Measurements from ENCODE around the gene CSNK1E.

The CSNK1E gene

DNA sequence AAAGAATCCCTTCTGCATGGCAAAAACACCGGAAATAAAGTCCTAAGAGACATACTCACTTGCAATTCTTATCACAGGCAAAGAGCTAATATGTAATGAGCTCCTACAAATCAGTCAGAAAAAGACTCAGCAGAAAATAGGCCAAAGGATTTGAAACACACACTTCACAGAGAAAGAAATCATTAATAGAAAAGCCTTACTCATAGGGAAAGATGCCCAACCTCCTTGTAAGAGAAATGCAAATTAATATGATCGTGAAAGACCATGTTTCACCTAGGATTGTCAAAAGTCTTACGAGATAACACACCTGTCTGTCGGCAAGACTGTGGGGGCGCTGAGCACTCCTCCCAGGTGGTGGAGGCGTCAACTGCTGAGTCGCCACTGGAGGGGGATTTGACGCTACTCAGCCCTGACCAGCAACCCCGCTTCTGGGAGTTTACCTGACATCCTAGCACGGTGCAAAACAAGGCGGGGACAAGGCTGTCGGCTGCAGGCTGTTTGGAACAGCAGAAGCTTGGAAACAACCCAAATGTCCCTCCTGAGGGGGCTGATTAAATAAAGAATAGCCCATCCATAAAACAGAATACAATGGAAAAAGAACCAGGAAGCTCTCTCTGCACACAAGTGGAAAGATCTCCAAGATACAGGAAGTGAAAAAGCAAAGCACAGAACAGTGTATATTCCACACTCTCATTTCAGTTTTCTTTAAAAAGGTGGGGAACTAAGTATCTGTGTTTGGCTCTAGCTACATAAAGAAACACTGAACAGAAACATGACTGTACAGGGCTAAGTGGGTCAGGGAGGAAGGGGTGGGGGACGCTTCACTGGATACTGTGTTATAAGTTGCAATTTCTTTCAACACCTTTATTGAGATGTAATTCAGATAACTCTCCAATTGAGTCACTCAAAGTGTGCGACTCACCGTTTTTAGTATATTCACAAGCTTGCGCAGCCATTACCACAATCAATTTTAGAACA, 11.5 kb downstream of the CSNK1E start:
- no peak for DNase-seq (ENCODE audit: low read depth in 2 of 2)

DNA sequence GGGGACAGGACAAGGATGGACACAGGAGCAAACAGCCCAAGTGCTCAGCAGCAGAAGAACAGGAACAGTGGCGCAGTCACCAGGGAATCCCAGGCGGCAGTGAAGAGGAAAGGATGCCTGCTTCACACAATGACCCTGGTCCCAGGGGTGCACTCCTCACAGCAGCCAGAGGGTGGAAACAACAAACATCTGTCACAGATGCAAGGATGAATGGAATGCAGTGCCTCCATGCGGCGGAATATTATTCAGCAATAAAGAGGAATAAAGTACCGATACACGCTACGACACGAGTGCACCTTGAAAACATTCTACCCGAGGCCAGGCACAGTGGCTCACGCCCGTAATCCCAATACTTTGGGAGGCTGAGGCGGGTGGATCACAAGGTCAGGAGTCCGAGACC, 12.7 kb downstream of the CSNK1E start:
- no peak for DNase-seq (ENCODE audit: low read depth in 2 of 2)

DNA sequence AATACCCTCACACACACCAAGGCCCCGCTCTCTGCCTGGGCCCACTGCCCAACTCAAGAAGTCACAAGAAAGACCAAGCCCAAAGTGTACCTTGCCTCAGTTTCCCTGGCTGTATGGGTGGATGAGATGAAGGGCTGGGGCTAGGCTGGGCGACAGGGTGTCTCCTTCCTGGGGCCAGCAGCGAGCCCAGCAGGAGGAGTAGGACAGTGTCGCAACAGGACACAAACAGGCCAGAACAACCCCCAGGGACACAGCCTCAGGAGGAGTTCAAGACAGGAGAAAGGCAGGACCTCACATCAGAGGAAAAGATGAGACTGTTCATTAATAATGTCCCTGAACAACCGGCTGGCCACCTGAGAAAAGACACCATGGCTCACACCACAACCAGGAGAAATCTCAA, 13.3 kb downstream of the CSNK1E start:
- no peak for DNase-seq (ENCODE audit: low read depth in 2 of 2)

DNA sequence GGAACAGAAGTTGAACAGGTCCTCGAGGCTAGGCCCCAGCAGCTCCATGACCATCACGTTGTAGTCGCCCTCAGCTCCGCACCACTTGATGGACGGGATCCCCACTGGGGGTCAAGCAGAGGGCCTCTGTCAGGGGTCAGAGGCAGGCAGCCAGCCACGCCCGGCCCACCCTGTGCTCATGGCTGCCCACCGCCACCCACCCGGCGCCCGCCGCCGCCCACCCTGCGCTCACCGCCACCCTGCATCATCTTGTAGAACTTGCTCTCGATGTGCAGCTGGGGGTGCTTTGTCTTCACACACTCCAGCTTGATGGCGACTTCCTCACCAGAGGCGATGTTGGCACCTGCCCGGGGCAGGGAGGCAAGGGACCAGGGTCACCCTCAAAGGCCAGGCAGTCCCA, 14.3 kb downstream of the CSNK1E start:
- no peak for DNase-seq (ENCODE audit: low read depth in 2 of 2)

DNA sequence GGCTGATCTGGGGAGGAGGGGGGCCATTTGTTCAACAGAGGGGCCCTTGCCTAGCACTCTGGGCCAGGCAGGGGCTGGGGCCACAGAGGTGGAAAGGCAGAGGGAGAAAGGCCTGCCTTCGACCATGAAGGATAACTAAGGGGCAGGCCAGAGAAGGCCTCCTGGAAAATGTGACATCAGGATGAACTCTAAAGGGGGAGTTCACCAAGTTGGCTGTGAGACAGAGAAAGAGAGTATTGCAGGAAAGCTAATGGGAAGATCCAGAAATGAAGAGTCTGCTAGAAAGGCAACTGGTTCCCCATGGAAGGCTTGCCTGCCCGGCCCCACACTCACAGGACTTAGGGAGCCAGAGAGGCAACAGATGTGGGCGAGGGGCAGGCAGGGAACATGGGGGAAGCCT, 16.3 kb downstream of the CSNK1E start:
- DNase-seq (ENCODE audit: low read depth in 2 of 2), result no peak

DNA sequence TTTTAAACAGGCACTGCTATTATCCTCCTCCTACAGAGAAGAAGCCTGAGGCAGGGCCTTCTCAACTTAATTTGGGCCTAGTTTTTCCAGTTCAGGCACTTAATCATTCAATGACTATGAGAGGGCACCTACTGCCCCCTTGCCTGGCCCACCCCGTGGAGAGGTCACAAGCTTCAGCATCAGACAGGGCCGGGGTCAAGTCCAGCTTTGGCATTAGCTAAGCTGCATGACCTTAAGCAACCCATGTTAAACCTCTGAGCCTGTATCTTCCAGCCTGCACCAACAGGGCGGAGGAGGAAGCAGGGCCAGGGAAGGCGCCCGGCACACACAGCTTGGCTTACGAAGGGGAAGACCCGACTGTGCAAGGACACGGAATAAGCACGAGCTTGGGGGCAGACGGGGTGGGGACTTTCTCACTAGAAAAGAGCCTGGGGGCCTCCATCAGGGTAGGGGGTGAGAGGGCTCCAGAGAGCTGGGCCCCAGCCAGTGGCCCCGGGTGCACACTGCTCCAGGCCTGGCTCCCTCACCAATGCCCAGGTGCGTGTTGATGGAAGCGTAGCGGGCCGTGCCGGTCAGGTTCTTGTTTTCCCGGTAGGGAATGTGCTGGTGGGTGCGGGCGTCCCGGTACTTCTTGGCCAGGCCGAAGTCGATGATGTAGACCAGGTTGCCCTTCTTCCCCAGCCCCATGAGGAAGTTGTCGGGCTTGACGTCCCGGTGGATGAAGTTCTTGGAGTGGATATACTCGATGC, 16.9 kb downstream of the CSNK1E start:
- DNase-seq (ENCODE audit: low read depth in 2 of 2), result no peak

DNA sequence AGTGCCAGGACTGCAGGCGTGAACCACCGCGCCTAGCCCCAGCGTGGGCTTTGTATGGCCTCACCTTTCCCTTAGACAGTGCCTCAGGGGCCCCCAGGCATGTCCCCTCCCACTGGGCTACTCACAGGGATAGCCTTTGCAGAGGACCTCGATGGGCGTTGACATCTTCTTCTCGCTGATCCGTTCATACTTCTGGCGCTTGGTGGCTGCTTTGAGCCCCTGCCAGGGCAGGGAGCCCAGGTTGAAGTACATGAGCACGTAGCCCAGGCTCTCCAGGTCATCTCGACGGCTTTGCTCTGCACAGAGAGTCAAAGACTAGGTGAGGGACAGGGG, 17.5 kb downstream of the CSNK1E start:
- no peak for DNase-seq (ENCODE audit: low read depth in 2 of 2)

DNA sequence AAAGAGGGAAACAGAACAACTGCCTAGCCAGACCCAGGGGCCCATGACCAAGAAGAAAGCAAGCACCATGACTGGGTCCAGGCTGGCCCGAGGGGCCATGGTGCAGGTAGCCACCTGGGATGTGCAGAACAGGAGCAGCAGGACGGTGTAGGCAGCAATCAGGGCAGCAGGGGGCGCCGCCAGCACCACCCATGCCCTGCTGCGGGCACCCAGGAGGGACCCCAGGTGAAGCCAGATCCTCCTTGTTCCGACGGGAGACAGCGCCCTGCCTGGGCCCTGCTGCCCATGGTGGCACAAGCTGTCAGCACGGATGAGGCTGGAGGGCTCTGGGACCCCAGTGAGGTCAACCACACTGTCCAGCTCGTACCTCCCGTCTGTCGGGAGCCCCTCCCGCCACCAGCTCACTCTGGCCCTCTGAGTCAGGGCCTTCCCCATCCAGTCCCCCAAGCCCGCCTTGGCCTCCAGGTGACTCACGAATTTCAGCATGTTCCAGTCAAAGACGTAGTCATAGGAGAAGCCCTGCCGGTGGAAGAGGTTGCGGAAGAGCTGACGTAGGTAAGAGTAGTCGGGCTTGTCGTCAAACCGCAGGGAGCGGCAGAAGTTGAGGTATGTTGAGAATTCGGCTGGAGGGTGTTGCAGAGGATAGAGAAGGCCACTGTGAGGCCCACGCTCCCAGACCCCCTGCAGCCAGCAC, 18.8 kb downstream of the CSNK1E start:
- DNase-seq (ENCODE audit: low read depth in 2 of 2), result no peak

DNA sequence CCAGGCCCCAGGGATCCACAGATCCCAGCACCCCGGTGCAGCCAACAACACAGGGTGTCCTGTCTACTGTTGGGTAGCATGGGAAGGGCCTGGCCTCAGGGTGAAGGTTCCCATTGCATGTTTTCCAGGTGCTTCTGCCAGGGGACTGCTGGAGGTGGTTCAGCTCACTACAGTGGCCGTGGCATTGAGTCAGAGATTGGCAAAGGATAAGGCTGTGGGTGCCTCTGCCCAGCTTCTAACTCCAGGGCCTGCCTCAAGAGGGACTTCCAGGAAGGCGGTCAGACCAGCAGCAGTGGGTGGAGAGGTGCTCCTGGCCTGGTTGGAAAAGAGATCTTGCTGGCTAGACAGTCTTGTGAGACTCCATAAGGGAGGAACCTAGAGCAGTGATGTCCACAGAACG, 20.9 kb downstream of the CSNK1E start:
- DNase-seq (ENCODE audit: low read depth in 2 of 2), result no peak

DNA sequence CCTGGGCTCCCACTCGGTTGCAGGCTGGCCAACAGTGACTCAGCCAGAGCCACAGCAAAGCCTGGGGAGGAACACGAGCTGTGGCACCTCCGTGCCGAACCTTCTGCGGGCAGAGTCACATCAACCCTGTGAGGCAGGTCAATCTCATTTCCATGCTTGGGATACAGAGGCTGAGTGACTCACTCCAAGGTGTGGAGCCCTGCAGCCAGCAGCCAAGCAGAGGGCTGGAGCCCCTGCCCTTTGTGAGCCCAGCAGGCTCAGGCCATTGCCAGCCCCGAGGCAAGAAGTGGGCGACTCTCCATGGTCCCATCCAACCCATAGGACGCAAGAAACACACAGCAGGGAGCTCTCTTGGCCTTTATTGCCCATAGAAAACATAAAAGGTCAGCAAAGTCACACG, 21.4 kb downstream of the CSNK1E start:
- DNase-seq (ENCODE audit: low read depth in 2 of 2), result no peak

DNA sequence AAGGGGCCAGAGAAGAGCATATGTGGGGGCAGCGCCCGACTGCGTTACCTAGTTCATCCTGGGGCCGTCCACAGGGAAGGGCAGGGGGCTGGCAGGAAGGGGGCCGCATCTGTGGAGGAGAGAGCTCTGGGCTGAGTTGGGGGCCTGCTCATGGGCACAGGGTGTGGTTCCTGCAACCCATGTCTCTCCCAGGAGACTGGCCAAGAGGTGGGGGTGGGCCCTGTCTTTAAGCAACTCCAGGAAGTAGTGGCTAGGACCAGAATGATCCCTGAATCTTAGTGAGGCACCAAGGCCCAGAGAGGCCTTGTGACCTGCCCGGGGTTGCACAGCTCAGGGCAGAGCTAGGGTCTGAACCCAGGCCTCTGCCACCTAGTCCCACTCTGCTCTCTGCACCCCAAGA, 21.9 kb downstream of the CSNK1E start:
- DNase-seq (ENCODE audit: low read depth in 2 of 2), result no peak

DNA sequence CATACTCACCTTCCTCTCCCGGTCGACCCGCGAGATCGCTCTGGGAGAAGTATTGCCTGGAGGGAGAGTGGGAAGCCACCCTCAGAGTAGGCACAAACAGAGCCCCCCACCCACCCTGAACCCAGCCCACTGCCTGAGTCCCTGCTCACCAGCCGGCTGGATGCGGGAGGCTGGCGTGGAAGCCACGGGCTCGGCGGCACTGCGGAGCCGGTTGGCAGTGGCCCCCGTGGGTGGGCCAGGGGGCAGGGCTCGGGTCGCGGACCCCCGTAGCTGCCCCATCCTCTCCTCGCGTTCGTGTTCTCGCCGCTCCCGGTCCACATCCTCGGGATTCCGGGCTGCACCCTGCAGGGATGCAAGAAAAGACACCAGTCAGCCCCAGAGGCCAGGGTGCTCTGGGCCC, 23.0 kb downstream of the CSNK1E start:
- DNase-seq (ENCODE audit: low read depth in 2 of 2), result no peak

DNA sequence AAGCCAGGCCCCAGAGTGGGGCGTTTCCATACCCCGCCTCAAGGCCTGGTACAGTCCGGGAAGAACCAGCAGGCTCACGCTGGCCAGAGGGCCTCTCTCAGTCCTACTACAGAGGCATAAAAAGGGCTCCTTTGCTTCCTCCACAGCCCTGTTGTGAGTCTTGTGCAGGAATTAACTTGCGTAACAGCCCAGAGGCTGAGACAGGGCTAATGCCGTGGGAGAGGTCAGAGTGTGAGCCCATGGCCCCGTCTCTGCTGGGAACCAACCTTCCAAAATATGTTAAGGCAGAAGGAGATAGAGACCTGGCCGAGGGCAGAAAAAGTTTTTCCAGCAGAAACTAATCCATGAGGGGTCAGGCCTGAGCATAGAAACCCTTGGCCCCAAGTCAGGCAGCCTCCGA, 24.5 kb downstream of the CSNK1E start:
- DNase-seq (ENCODE audit: low read depth in 2 of 2), result no peak

DNA sequence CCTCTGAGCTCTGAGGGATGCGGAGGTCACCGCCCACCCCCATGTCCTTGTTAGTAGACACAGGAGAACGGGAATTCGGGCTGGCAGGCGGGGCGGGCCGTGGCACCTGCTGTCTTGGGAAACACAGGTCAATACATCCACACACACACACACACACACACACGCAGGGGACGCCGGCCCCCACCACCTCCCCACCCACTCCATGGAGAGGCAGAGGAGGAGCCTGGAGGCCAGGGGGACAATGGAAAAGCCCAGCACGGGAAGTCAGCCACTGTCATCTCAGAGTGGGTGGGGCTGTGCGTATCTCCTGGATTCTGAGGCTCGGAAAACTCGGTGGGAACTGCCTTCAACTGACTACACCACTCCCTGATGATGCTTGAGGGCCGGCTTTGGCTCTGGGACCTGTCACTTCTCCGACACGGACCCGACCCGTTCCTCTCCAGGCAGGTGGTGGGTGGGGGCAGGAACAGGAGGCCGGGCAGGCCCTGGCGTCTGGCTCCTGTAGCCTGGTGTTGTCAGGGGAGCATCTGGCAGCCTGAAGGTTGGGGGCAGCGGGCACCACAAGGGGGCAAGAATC, 25.9 kb downstream of the CSNK1E start:
- no peak for DNase-seq (ENCODE audit: low read depth in 2 of 2)

DNA sequence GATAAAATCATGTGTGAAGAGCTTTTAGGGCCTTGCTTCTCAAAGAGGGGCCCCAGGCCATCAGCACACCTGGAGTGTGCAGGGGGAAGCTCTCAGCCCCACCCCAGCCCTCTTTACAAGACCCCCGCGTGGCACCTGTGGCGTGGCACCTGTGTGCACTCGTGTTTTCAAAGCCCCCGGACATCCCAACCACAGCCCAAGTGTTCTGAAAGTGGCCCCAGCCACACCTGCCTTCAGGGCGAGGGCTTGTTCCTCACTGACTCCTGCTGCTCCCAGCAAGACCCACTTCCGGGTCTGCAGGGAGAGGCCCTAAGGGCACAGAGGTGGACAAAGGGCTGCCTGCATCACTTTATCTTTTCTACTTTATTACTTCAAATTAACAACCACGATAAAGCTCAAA, 26.9 kb downstream of the CSNK1E start:
- DNase-seq (ENCODE audit: low read depth in 2 of 2), result no peak

DNA sequence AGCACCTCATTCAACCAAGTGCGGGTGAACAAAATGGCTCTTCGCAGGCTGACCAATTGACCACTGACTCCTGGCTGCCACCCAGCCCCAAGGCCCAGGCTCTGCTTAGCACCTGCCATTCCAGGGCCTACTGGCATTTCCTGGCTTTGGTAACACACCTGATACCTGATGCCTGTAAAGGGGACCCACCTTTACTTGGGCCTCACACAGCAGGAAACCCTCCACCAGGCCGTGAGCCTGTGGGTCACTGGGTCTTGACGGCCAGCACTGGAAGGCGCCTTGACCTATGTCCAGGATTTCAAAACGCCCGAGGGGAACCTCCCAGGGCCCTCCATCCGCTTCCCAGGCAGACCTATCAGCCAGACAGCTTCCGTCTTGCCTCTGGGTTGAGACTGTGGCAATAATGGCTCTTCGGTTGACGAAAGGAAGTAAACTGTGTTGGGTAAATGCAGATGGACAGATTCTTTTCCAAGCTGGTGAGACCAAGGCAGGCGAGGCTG, 27.6 kb downstream of the CSNK1E start:
- no peak for DNase-seq (ENCODE audit: low read depth in 2 of 2)

DNA sequence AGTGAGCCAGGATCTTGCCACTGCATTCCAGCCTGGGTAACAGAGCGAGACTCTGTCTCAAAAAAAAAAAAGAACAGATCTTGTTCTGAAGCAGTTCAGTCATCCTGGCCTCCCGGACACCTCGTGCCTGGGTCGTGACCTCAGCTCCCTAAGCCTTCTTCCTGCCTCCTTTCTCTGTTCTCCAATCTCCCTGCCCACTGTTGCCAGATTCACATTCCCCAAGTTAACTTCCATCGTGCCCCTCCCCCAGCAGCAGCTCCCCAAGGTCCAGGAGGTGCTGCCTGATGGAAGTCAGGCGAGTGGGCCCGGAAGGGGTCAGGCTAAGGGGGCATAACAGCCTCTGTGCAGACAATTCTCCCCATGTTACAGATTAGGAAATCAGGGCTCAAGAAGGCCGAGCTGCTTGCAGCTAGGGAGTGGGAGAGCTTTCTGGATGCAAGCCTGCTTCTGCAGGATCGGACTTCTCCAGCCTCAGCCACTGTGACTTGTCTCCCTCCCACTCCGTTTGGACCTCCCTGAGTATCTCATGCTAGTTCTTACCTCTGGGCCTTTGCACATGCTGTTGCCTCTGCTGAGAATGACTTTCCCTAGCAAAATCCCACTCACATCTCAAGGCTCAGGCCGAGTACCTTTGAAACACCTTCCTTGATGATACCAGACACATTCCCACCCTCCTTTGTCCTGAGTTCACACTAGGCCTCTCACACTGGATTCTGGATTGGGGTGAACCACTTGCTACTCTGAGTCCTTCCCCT, 30.1 kb downstream of the CSNK1E start:
- no peak for DNase-seq (ENCODE audit: low read depth in 2 of 2)

DNA sequence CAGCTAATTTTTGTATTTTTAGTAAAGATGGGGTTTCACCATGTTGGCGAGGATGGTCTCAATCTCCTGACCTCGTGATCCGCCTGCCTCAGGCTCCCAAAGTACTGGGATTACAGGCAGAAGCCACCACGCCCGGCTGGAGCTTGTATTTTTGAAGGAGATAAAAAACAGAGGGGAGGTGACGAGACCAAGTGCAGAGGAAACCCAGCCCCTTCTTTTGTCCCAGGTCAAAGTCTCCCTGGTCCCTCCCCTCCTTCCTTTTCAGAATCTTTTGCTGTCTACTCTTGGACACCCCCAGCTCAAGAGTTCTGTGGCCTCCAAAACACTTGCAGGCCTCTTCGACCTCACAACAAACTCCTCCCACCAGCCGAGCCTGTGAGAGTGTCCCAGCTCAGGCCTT, 32.2 kb downstream of the CSNK1E start:
- no peak for DNase-seq (ENCODE audit: low read depth in 2 of 2)

DNA sequence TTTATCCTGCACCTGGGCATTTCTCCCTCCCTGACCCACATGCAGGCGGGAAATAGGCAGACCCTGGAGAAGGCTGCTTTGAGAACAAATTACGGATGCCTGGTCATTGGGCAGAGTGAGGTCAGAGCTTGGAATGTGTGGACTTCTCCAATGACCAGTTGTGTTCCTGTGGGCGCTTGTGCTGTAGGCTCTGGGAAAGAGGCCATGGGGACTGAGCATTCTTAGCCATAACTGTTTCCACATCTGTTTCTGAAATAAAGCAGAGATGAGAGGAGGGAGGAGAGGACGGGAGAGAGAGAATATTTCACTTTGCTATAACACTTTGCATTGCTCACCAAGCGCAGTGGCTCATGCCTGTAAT, 33.2 kb downstream of the CSNK1E start:
- DNase-seq (ENCODE audit: low read depth in 2 of 2), result no peak

DNA sequence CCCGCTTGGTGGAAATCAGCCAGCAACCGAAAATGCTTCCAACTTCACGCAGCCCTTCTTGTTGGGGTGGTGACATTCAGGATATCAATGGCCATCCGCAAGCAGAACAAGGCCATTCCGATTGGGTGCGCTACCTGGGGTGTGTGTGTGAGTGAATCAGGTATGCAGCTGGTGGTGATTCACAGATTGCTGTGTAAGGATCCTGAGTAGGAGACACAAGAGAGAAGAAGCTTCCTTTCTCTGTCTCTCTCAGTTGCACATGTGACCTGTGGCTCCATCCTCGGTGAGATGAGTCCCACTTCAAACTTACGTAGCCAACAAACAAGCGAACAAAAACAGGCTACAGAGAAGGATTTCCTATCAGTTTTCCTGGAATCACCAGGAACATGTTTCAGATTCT, 34.8 kb downstream of the CSNK1E start:
- no peak for DNase-seq (ENCODE audit: low read depth in 2 of 2)

DNA sequence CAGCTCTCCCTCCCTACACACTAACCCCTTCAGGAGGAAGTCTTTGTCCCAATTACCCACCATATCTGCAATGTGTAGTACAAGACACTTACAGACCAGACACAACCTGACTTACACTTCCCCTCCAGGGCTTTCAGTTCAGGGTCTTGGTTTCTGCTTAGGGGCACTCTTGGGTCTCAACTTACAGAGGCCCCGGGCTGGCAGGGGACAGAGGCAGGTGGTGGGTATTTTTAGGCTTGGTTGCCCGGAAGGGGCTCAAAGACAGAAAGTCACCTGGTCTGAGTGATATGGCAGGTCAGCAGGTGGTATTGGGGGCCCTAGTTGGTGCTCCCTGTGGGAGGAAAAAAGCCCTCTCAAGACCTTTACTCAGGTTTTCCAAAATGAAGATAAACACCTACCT, 41.1 kb downstream of the CSNK1E start:
- no peak for DNase-seq (ENCODE audit: low read depth in 2 of 2)
